Calu3 (cell line): ENCODE measurements around the gene SLC12A1. TPM values are rescaled to one million over a fixed set of nuclear protein-coding genes. Genes with fewer than 3 reads are reported as not detected.
A peak's percentile ranks its signal among the peaks of the same experiment; 100 is the strongest.
"Not testable (repeated sequence)": the region's sequence is repeated elsewhere in the genome, so short reads cannot be mapped to it uniquely, and the experiment has no call there.

Experiments
- BruUV-seq: library from RNA; stranded (reverse); fragments of 400-500 nt; replicated peaks from 2 replicates; lab custom pipeline; 2021; lab: Mats Ljungman, UMichigan
- CTCF ChIA-PET: fragments of 300-600 bp; sonication (Branson Sonifier 250); formaldehyde crosslinking; loops from one replicate; lab custom pipeline; 2022; ENCODE audit warnings: antibody characterized with exemption; lab: Charles Lee
- DNase-seq: peaks from one replicate; pipeline ENCODE4 v3.0.0; 2022
- H3K27ac Mint-ChIP-seq: one replicate; pipeline ENCODE4 v1.8.0; 2022; ENCODE audit warnings: mixed read lengths; ENCODE audit not compliant: unreplicated experiment
- H3K27me3 Mint-ChIP-seq: one replicate; pipeline ENCODE4 v1.8.0; 2022; ENCODE audit warnings: mixed read lengths; ENCODE audit not compliant: unreplicated experiment
- H3K36me3 Mint-ChIP-seq: one replicate; pipeline ENCODE4 v1.8.0; 2022; ENCODE audit warnings: mild to moderate bottlenecking, moderate library complexity, mixed read lengths; ENCODE audit not compliant: insufficient read depth, unreplicated experiment
- H3K4me1 Mint-ChIP-seq: one replicate; pipeline ENCODE4 v1.8.0; 2022; ENCODE audit warnings: mild to moderate bottlenecking, low read depth, mixed read lengths; ENCODE audit not compliant: unreplicated experiment
- H3K4me3 Mint-ChIP-seq: one replicate; pipeline ENCODE4 v1.8.0; 2022; ENCODE audit warnings: mild to moderate bottlenecking, low read depth, moderate library complexity, mixed read lengths; ENCODE audit not compliant: unreplicated experiment
- H3K9me3 Mint-ChIP-seq: one replicate; pipeline ENCODE4 v1.8.0; 2022; ENCODE audit warnings: low read depth, mixed read lengths; ENCODE audit not compliant: unreplicated experiment
- CTCF ChIP-seq: fragments of 200-600 bp; IDR thresholded peaks from one replicate; pipeline ENCODE4 v1.8.0; 2022; ENCODE audit warnings: antibody characterized with exemption; ENCODE audit not compliant: unreplicated experiment
- intact Hi-C: fragments of 100-400 bp; cut with micrococcal nuclease; formaldehyde crosslinking; loops from one replicate; pipeline ENCODE4 v1.10.0; 2022; ENCODE audit not compliant: unreplicated experiment
- total RNA-seq: library from RNA; stranded (reverse); gene quantifications from 2 replicates; pipeline ENCODE4 v1.2.3, GENCODE V29; 2022

Gene SLC12A1
- total RNA-seq, 1 experiment from 2014 or later: not detected

DNA sequence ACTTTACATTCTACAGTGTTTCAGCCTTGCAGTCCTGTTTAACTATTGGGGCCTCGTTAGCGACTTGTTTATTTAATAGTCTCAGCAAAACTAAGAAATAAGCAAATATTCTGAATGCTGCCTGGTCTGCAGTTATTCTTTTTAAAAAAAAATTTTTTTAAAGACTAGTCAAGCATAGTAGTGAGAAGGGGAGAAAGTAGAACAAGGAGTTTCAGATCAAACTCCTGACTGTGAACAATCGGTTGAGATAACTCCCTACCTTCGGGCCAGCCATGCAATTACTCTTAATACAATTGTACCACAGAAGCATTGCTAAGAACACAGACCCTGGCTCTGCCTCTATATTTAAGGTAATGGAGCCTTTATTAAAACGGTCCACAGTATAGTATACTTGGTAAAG, 119.3 kb downstream of the SLC12A1 start:
- no TSS peak for BruUV-seq
- no peak overlapping the region for H3K4me3 Mint-ChIP-seq
- peaks cover 5% of the 10 kb centered on the region for H3K4me1 Mint-ChIP-seq
- no peak for TF ChIP-seq CTCF
- no peaks in the 10 kb centered on the region for H3K27me3 Mint-ChIP-seq
- no peak for DNase-seq
- intact Hi-C loops: no loop called here
- CTCF ChIA-PET: interaction anchor here (0.5 to 0.7 kb wide), 2 partner anchors 170 to 216 kb away, joined by 3 read pairs; no protein-coding TSS in a partner anchor
- peaks cover 4% of the 10 kb centered on the region for H3K36me3 Mint-ChIP-seq
- H3K9me3 Mint-ChIP-seq: no peaks in the 10 kb centered on the region
- H3K27ac Mint-ChIP-seq: no peak overlapping the region

GRCh38 chr15:48326180-48326579, 120.1 kb downstream of the SLC12A1 start:
- H3K9me3 Mint-ChIP-seq, H3K4me3 Mint-ChIP-seq, H3K27ac Mint-ChIP-seq, H3K4me1 Mint-ChIP-seq, intact Hi-C loops, BruUV-seq, DNase-seq, H3K27me3 Mint-ChIP-seq: not testable (repeated sequence)
- peaks cover 12% of the 10 kb centered on the region for H3K36me3 Mint-ChIP-seq
- CTCF ChIA-PET: interaction anchor here (0.7 kb wide), 1 partner anchor 171 kb away, joined by 3 read pairs; no protein-coding TSS in a partner anchor

GRCh38 chr15:48330105-48330785, 124.1 kb downstream of the SLC12A1 start:
- H3K36me3 Mint-ChIP-seq: peaks cover 31% of the 10 kb centered on the region
- TSS peak; percentile 77 for BruUV-seq
- no peak for TF ChIP-seq CTCF
- DNase-seq: no peak
- intact Hi-C loops: no loop called here
- H3K27ac Mint-ChIP-seq: peak overlapping the region; percentile 79
- H3K27me3 Mint-ChIP-seq: no peaks in the 10 kb centered on the region
- CTCF ChIA-PET: no interaction called here
- H3K4me1 Mint-ChIP-seq: peaks cover 13% of the 10 kb centered on the region
- peak overlapping the region; percentile 92 for H3K4me3 Mint-ChIP-seq
- H3K9me3 Mint-ChIP-seq: no peaks in the 10 kb centered on the region

GRCh38 chr15:48330855-48331795, 125.0 kb downstream of the SLC12A1 start, which contains the start of gene DUT:
Gene DUT (plus strand): TSS chr15:48331429. CDS start chr15:48331516, 87 bp downstream.
- CTCF ChIA-PET: interaction anchor here (0.6 to 0.7 kb wide), 2 partner anchors 22 to 1291 kb away, joined by 4 read pairs; no protein-coding TSS in a partner anchor
- Mint-ChIP-seq H3K9me3 (no peaks in the 10 kb centered on the region), H3K27ac (peak within 1 kb of the TSS; percentile 79), H3K36me3 (peaks cover 31% of the 10 kb centered on the region), H3K4me1 (peaks cover 13% of the 10 kb centered on the region), H3K4me3 (peak within 1 kb of the TSS; percentile 92), H3K27me3 (no peaks in the 10 kb centered on the region)
- no TSS peak for BruUV-seq
- DNase-seq: peak; percentile 82
- intact Hi-C loops: no loop called here
- no peak for TF ChIP-seq CTCF
